ENCODE data around the gene ATP1B1. TPM values are rescaled to one million over a fixed set of nuclear protein-coding genes. Genes with fewer than 3 reads are reported as not detected.

The ATP1B1 gene
- total RNA-seq, 1 experiment from 2014 or later, result 44.4 TPM

DNA sequence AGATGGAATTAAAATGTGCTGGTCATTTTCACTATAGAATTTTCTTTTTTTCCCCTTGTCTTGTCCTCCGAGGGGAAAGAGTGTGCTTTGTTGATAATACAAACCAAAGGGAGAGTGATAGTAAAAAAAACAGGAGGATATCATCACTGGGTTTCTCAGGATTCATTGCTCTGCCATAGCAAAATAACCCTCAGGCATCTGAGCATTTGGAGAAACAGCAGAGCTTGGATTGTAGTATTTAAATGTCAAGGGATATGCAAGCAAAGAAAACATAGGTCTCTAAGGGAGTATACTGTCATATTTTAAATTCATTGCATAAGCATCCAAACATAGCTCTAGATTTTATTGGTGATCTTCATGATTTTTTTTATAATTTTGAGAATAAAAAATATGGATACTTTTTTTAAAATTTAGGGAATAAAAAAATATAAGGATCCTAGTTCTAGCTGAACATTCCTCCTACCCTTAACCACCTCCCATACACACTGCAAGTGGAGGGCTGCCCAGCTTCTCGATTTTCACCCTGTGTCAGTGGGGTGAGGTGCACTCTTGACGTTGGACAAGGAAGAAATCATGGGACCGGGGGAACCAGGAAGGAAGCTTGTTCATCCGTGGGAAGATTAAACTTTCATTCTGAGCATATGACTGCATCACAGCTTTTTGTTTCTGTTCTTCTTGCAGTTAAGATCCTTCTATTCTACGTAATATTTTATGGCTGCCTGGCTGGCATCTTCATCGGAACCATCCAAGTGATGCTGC, 4.4 kb downstream of the ATP1B1 start:
- H3K9ac ChIP-seq (ENCODE audit: extremely low read depth, insufficient read length, low read length), result no peak overlapping the region
- no peak overlapping the region for H3K4me3 Mint-ChIP-seq
- peak overlapping the region in 1 of 3 experiments; percentile 21; a peak in 2 of 7 replicates for H3K27ac Mint-ChIP-seq

More for the DNA sequence above, 4.4 kb downstream of the ATP1B1 start:
- H4K20me1 ChIP-seq (ENCODE audit: control insufficient read depth, insufficient read depth, insufficient read length), result no peaks in the 10 kb centered on the region
- H3K4me2 ChIP-seq (ENCODE audit: insufficient read depth, insufficient read length, low read length), result peak overlapping the region; percentile 2
- no peak overlapping the region for H2AK5ac ChIP-seq (ENCODE audit: insufficient read length, low read length)
- no peak overlapping the region for H2BK12ac ChIP-seq (ENCODE audit: insufficient read length, low read depth, low read length)
- H2AFZ ChIP-seq (ENCODE audit: low read length), result no peak overlapping the region
- no peak overlapping the region for H3K4ac ChIP-seq (ENCODE audit: low read depth, low read length)
- no peak overlapping the region for H4K8ac ChIP-seq (replicated peaks; ENCODE audit: insufficient read length, low read depth, low read length)
- H3K79me2 ChIP-seq (ENCODE audit: insufficient read depth, low read length), result peaks cover 34% of the 10 kb centered on the region; the same call in 1 of the 2 replicates
- no peak overlapping the region for H2BK15ac ChIP-seq (ENCODE audit: low read depth, low read length)
- TF ChIP-seq, protein P1, sequence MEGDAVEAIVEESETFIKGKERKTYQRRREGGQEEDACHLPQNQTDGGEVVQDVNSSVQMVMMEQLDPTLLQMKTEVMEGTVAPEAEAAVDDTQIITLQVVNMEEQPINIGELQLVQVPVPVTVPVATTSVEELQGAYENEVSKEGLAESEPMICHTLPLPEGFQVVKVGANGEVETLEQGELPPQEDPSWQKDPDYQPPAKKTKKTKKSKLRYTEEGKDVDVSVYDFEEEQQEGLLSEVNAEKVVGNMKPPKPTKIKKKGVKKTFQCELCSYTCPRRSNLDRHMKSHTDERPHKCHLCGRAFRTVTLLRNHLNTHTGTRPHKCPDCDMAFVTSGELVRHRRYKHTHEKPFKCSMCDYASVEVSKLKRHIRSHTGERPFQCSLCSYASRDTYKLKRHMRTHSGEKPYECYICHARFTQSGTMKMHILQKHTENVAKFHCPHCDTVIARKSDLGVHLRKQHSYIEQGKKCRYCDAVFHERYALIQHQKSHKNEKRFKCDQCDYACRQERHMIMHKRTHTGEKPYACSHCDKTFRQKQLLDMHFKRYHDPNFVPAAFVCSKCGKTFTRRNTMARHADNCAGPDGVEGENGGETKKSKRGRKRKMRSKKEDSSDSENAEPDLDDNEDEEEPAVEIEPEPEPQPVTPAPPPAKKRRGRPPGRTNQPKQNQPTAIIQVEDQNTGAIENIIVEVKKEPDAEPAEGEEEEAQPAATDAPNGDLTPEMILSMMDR (conservative IDR thresholded peaks at IDR 0.05), result no peak
- no peak for DNase-seq
- H3K27ac ChIP-seq (ENCODE audit: insufficient read length, low read depth, low read length), result no peak overlapping the region
- no peak overlapping the region for H2BK5ac ChIP-seq (ENCODE audit: insufficient read length, low read length)
- H2BK20ac ChIP-seq (ENCODE audit: low read depth, low read length, poor library complexity, severe bottlenecking), result no peak overlapping the region
- Mint-ChIP-seq H3K36me3 (ENCODE audit: insufficient read depth in 1 of 3, low read depth in 3 of 3) (peaks cover 25 to 44% (median 42%) of the 10 kb centered on the region in 3 experiments; a peak in 6 of 7 replicates), H3K9me3 (no peaks in the 10 kb centered on the region; a peak in 1 of 5 replicates), H3K27me3 (ENCODE audit: low read depth) (no peaks in the 10 kb centered on the region; the same call in 1 of the 2 replicates), H3K4me1 (peaks cover 52 to 59% of the 10 kb centered on the region in 2 experiments)
- no peak overlapping the region for H3K23ac ChIP-seq (ENCODE audit: insufficient read length, low read depth, low read length)
- no peak overlapping the region for H3T11ph ChIP-seq (ENCODE audit: low read length)
- H3K18ac ChIP-seq (ENCODE audit: insufficient read length, low read depth, low read length), result no peak overlapping the region
- H3K56ac ChIP-seq (ENCODE audit: insufficient read length, low read depth, low read length), result no peak overlapping the region
- no peaks in the 10 kb centered on the region for H3K79me1 ChIP-seq (ENCODE audit: insufficient read depth, low read depth, low read length, poor library complexity, severe bottlenecking)
- H3K27me3 ChIP-seq (ENCODE audit: insufficient read depth, low read length), result no peaks in the 10 kb centered on the region
- H2BK120ac ChIP-seq (ENCODE audit: low read depth, low read length, poor library complexity, severe bottlenecking), result no peak overlapping the region
- peaks cover 13% of the 10 kb centered on the region; the same call in 1 of the 2 replicates for H3K4me1 ChIP-seq (ENCODE audit: insufficient read depth, low read length)
- no peak overlapping the region for H4K91ac ChIP-seq (ENCODE audit: insufficient read length, low read depth, low read length)
- H4K5ac ChIP-seq (ENCODE audit: insufficient read length, low read depth, low read length), result no peak overlapping the region
- no CpG with 5 or more reads among the region's 7 CpGs for WGBS (ENCODE audit: extremely low coverage, insufficient read length, low lambda C conversion rate)
- H3K9me3 ChIP-seq (ENCODE audit: control insufficient read depth, low read depth, low read length), result no peaks in the 10 kb centered on the region
- no peak overlapping the region for H3K14ac ChIP-seq (ENCODE audit: insufficient read depth, low read length)
- H3K23me2 ChIP-seq (ENCODE audit: insufficient read length, low read depth, low read length, poor library complexity, severe bottlenecking), result peaks cover 11% of the 10 kb centered on the region

Measured in H9 (cell line).